Activated CD4-positive, alpha-beta T cell treated with anti-CD3 and anti-CD28 coated beads, Interleukin-2, amount 10 ng/mL, durations not matched to agents 7 days and 5 days (primary cell): Measurements from ENCODE around the gene EFNA5. TPM values are rescaled to one million over a fixed set of nuclear protein-coding genes. Genes with fewer than 3 reads are reported as not detected.

Source experiments
- CTCF ChIA-PET: fragments of 350-600 bp; sonication (Branson Sonifier 250); formaldehyde crosslinking; loops from one replicate; lab custom pipeline; 2021; ENCODE audit warnings: antibody characterized with exemption; lab: Charles Lee
- POLR2A ChIA-PET: fragments of 350-600 bp; sonication (Branson Sonifier 250); formaldehyde crosslinking; loops from one replicate; lab custom pipeline; 2021; ENCODE audit warnings: antibody characterized with exemption; lab: Charles Lee
- DNase-seq: peaks from one replicate; pipeline ENCODE4 v3.0.0-alpha.2; 2020
- H3K27ac Mint-ChIP-seq: one replicate; pipeline ENCODE4 v1.8.0; 2021; ENCODE audit warnings: mild to moderate bottlenecking, moderate library complexity, mixed read lengths
- H3K27me3 Mint-ChIP-seq: one replicate; pipeline ENCODE4 v1.8.0; 2021; ENCODE audit warnings: mixed read lengths
- H3K36me3 Mint-ChIP-seq: one replicate; pipeline ENCODE4 v1.8.0; 2021; ENCODE audit warnings: low read depth, mixed read lengths
- H3K4me1 Mint-ChIP-seq: one replicate; pipeline ENCODE4 v1.8.0; 2021; ENCODE audit warnings: mixed read lengths
- H3K4me3 Mint-ChIP-seq: one replicate; pipeline ENCODE4 v1.8.0; 2021; ENCODE audit warnings: mild to moderate bottlenecking, moderate library complexity, mixed read lengths
- H3K9me3 Mint-ChIP-seq: one replicate; pipeline ENCODE4 v1.8.0; 2021; ENCODE audit warnings: mixed read lengths
- total RNA-seq, 2 experiments: library from RNA; stranded (reverse); gene quantifications; one replicate each; pipeline ENCODE4 v1.2.3, GENCODE V29; 2021

Gene EFNA5
- total RNA-seq, 2 experiments from 2014 or later, result not detected

GRCh38 chr5:107538805-107539445 lies 131.8 kb downstream of the EFNA5 start:
- POLR2A ChIA-PET, result no interaction called here
- Mint-ChIP-seq H3K27ac (no peak overlapping the region), H3K9me3 (no peaks in the 10 kb centered on the region), H3K4me3 (no peak overlapping the region), H3K36me3 (no peaks in the 10 kb centered on the region), H3K27me3 (peaks cover 7% of the 10 kb centered on the region), H3K4me1 (peaks cover 13% of the 10 kb centered on the region)
- no peak for DNase-seq
- CTCF ChIA-PET, result interaction anchor here (0.6 to 1.3 kb wide), 2 partner anchors 9 to 13 kb away, joined by 3 read pairs; no protein-coding TSS in a partner anchor

- no peak for DNase-seq
- Mint-ChIP-seq H3K27ac (no peak overlapping the region), H3K27me3 (peaks cover 5% of the 10 kb centered on the region), H3K9me3 (no peaks in the 10 kb centered on the region), H3K4me3 (no peak overlapping the region), H3K4me1 (peaks cover 13% of the 10 kb centered on the region), H3K36me3 (no peaks in the 10 kb centered on the region)
- ChIA-PET POLR2A (no interaction called here), CTCF (interaction anchor here (0.6 to 1.3 kb wide), 2 partner anchors 8 to 13 kb away, joined by 3 read pairs; no protein-coding TSS in a partner anchor)
Observed at GRCh38 chr5:107538331-107538730, 132.4 kb downstream of the EFNA5 start.

- Mint-ChIP-seq H3K27me3 (no peaks in the 10 kb centered on the region), H3K27ac (no peak overlapping the region), H3K36me3 (no peaks in the 10 kb centered on the region), H3K9me3 (no peaks in the 10 kb centered on the region), H3K4me3 (no peak overlapping the region), H3K4me1 (peaks cover 13% of the 10 kb centered on the region)
- POLR2A ChIA-PET, result no interaction called here
- no peak for DNase-seq
- CTCF ChIA-PET, result no interaction called here
Observed at GRCh38 chr5:107535849-107536248, 134.9 kb downstream of the EFNA5 start.

GRCh38 chr5:107533910-107534876 lies 136.5 kb downstream of the EFNA5 start:
- H3K27me3 Mint-ChIP-seq, result peaks cover 2% of the 10 kb centered on the region
- ChIA-PET POLR2A (no interaction called here), CTCF (interaction anchor here (1.0 kb wide), 1 partner anchor 38 kb away, joined by 3 read pairs; no protein-coding TSS in a partner anchor)
- H3K4me3 Mint-ChIP-seq, result no peak overlapping the region
- H3K9me3 Mint-ChIP-seq, result no peaks in the 10 kb centered on the region
- no peak for DNase-seq
- H3K36me3 Mint-ChIP-seq, result no peaks in the 10 kb centered on the region
- H3K4me1 Mint-ChIP-seq, result peaks cover 13% of the 10 kb centered on the region
- no peak overlapping the region for H3K27ac Mint-ChIP-seq

- H3K27me3 Mint-ChIP-seq, result peaks cover 4% of the 10 kb centered on the region
Observed at GRCh38 chr5:107532916-107533315, 137.8 kb downstream of the EFNA5 start.

GRCh38 chr5:107532169-107532878 lies 138.4 kb downstream of the EFNA5 start:
- no peak overlapping the region for H3K27ac Mint-ChIP-seq
- no peak for DNase-seq
- H3K9me3 Mint-ChIP-seq, result no peaks in the 10 kb centered on the region
- CTCF ChIA-PET, result no interaction called here
- POLR2A ChIA-PET, result no interaction called here
- H3K4me3 Mint-ChIP-seq, result no peak overlapping the region
- peaks cover 4% of the 10 kb centered on the region for H3K27me3 Mint-ChIP-seq
- H3K4me1 Mint-ChIP-seq, result no peaks in the 10 kb centered on the region
- no peaks in the 10 kb centered on the region for H3K36me3 Mint-ChIP-seq

More at GRCh38 chr5:107532916-107533315, 137.8 kb downstream of the EFNA5 start:
- no peaks in the 10 kb centered on the region for H3K36me3 Mint-ChIP-seq
- H3K9me3 Mint-ChIP-seq, result no peaks in the 10 kb centered on the region
- CTCF ChIA-PET, result interaction anchor here (1.0 kb wide), 1 partner anchor 39 kb away, joined by 3 read pairs; no protein-coding TSS in a partner anchor
- H3K27ac Mint-ChIP-seq, result no peak overlapping the region
- no peak overlapping the region for H3K4me3 Mint-ChIP-seq
- POLR2A ChIA-PET, result no interaction called here
- H3K4me1 Mint-ChIP-seq, result peaks cover 2% of the 10 kb centered on the region
- no peak for DNase-seq

GRCh38 chr5:107531308-107531707 lies 139.4 kb downstream of the EFNA5 start:
- ChIA-PET POLR2A (no interaction called here), CTCF (interaction anchor here (1.0 kb wide), 1 partner anchor 12 kb away, joined by 3 read pairs; no protein-coding TSS in a partner anchor)
- Mint-ChIP-seq H3K4me1 (no peaks in the 10 kb centered on the region), H3K4me3 (no peak overlapping the region), H3K27ac (no peak overlapping the region), H3K36me3 (no peaks in the 10 kb centered on the region), H3K9me3 (no peaks in the 10 kb centered on the region), H3K27me3 (peaks cover 4% of the 10 kb centered on the region)
- no peak for DNase-seq

- H3K9me3 Mint-ChIP-seq, result no peaks in the 10 kb centered on the region
- no peak overlapping the region for H3K27ac Mint-ChIP-seq
- H3K36me3 Mint-ChIP-seq, result no peaks in the 10 kb centered on the region
- peaks cover 6% of the 10 kb centered on the region for H3K27me3 Mint-ChIP-seq
- no peak for DNase-seq
- no peaks in the 10 kb centered on the region for H3K4me1 Mint-ChIP-seq
- CTCF ChIA-PET, result no interaction called here
- H3K4me3 Mint-ChIP-seq, result no peak overlapping the region
- POLR2A ChIA-PET, result no interaction called here
Observed at GRCh38 chr5:107529618-107530017, 141.1 kb downstream of the EFNA5 start.

GRCh38 chr5:107526270-107526937 lies 144.3 kb downstream of the EFNA5 start:
- Mint-ChIP-seq H3K4me3 (no peak overlapping the region), H3K36me3 (no peaks in the 10 kb centered on the region), H3K4me1 (no peaks in the 10 kb centered on the region), H3K9me3 (no peaks in the 10 kb centered on the region), H3K27me3 (peaks cover 10% of the 10 kb centered on the region), H3K27ac (no peak overlapping the region)
- ChIA-PET CTCF (no interaction called here), POLR2A (no interaction called here)
- DNase-seq, result no peak

GRCh38 chr5:107524111-107524510 lies 146.6 kb downstream of the EFNA5 start:
- POLR2A ChIA-PET, result interaction anchor here (0.6 kb wide), 1 partner anchor 450 kb away, joined by 5 read pairs; no protein-coding TSS in a partner anchor
- no peaks in the 10 kb centered on the region for H3K9me3 Mint-ChIP-seq
- no peak overlapping the region for H3K4me3 Mint-ChIP-seq
- no peaks in the 10 kb centered on the region for H3K4me1 Mint-ChIP-seq
- CTCF ChIA-PET, result no interaction called here
- H3K27me3 Mint-ChIP-seq, result peaks cover 11% of the 10 kb centered on the region
- no peaks in the 10 kb centered on the region for H3K36me3 Mint-ChIP-seq
- no peak overlapping the region for H3K27ac Mint-ChIP-seq
- DNase-seq, result no peak

GRCh38 chr5:107523029-107523680 lies 147.6 kb downstream of the EFNA5 start:
- CTCF ChIA-PET, result interaction anchor here (0.6 kb wide), 1 partner anchor 100 kb away, joined by 3 read pairs; no protein-coding TSS in a partner anchor

More at GRCh38 chr5:107523029-107523680, 147.6 kb downstream of the EFNA5 start:
- DNase-seq, result no peak
- H3K27ac Mint-ChIP-seq, result no peak overlapping the region
- H3K36me3 Mint-ChIP-seq, result no peaks in the 10 kb centered on the region
- POLR2A ChIA-PET, result no interaction called here
- H3K9me3 Mint-ChIP-seq, result no peaks in the 10 kb centered on the region
- no peaks in the 10 kb centered on the region for H3K4me1 Mint-ChIP-seq
- H3K27me3 Mint-ChIP-seq, result peaks cover 11% of the 10 kb centered on the region
- H3K4me3 Mint-ChIP-seq, result no peak overlapping the region
